ENCODE results near the gene PRICKLE4.

The PRICKLE4 gene

GRCh38 chr6:41748102-41748477 lies 32.5 kb upstream of the PRICKLE4 start:
- Histone ChIP-seq H3K9me3 (ENCODE audit: low read length) (no peaks in the 10 kb centered on the region), H3K9ac (ENCODE audit: low read length) (no peak overlapping the region), H3K4me1 (ENCODE audit: insufficient read depth, low read length) (no peaks in the 10 kb centered on the region), H3K27ac (ENCODE audit: low read depth, low read length) (no peak overlapping the region), H3K27me3 (ENCODE audit: control insufficient read depth in 1 of 2, insufficient read depth in 2 of 2, low read length in 2 of 2) (no peaks in the 10 kb centered on the region), H3K36me3 (ENCODE audit: insufficient read depth, low read length) (no peaks in the 10 kb centered on the region), H3K4me3 (ENCODE audit: low read depth in 1 of 2, low read length in 2 of 2) (no peak overlapping the region)

- Histone ChIP-seq H3K27ac (ENCODE audit: low read depth, low read length) (no peak overlapping the region), H3K36me3 (ENCODE audit: insufficient read depth, low read length) (no peaks in the 10 kb centered on the region), H3K27me3 (ENCODE audit: control insufficient read depth in 1 of 2, insufficient read depth in 2 of 2, low read length in 2 of 2) (no peaks in the 10 kb centered on the region), H3K9me3 (ENCODE audit: low read length) (no peaks in the 10 kb centered on the region), H3K9ac (ENCODE audit: low read length) (no peak overlapping the region), H3K4me3 (ENCODE audit: low read depth in 1 of 2, low read length in 2 of 2) (no peak overlapping the region), H3K4me1 (ENCODE audit: insufficient read depth, low read length) (no peaks in the 10 kb centered on the region)
These were observed 32.0 kb upstream of the PRICKLE4 start for GRCh38 chr6:41748542-41748941.

- no peak overlapping the region for H3K27ac ChIP-seq (ENCODE audit: low read depth, low read length)
- no peaks in the 10 kb centered on the region for H3K36me3 ChIP-seq (ENCODE audit: insufficient read depth, low read length)
- no peak overlapping the region for H3K4me3 ChIP-seq (ENCODE audit: low read depth in 1 of 2, low read length in 2 of 2)
- H3K9me3 ChIP-seq (ENCODE audit: low read length), result no peaks in the 10 kb centered on the region
- no peak overlapping the region for H3K9ac ChIP-seq (ENCODE audit: low read length)
- no peaks in the 10 kb centered on the region for H3K27me3 ChIP-seq (ENCODE audit: control insufficient read depth in 1 of 2, insufficient read depth in 2 of 2, low read length in 2 of 2)
- H3K4me1 ChIP-seq (ENCODE audit: insufficient read depth, low read length), result no peaks in the 10 kb centered on the region
These were observed 30.2 kb upstream of the PRICKLE4 start for GRCh38 chr6:41750374-41750773.

GRCh38 chr6:41755895-41756294 lies 24.7 kb upstream of the PRICKLE4 start:
- no peak overlapping the region for H3K4me3 ChIP-seq (ENCODE audit: low read depth in 1 of 2, low read length in 2 of 2)
- H3K4me1 ChIP-seq (ENCODE audit: insufficient read depth, low read length), result no peaks in the 10 kb centered on the region
- no peaks in the 10 kb centered on the region for H3K36me3 ChIP-seq (ENCODE audit: insufficient read depth, low read length)
- no peaks in the 10 kb centered on the region for H3K9me3 ChIP-seq (ENCODE audit: low read length)
- H3K27me3 ChIP-seq (ENCODE audit: control insufficient read depth in 1 of 2, insufficient read depth in 2 of 2, low read length in 2 of 2), result no peaks in the 10 kb centered on the region
- H3K9ac ChIP-seq (ENCODE audit: low read length), result no peak overlapping the region
- no peak overlapping the region for H3K27ac ChIP-seq (ENCODE audit: low read depth, low read length)

- Histone ChIP-seq H3K27me3 (ENCODE audit: control insufficient read depth in 1 of 2, insufficient read depth in 2 of 2, low read length in 2 of 2) (no peaks in the 10 kb centered on the region), H3K36me3 (ENCODE audit: insufficient read depth, low read length) (no peaks in the 10 kb centered on the region), H3K4me3 (ENCODE audit: low read depth in 1 of 2, low read length in 2 of 2) (no peak overlapping the region), H3K4me1 (ENCODE audit: insufficient read depth, low read length) (no peaks in the 10 kb centered on the region), H3K27ac (ENCODE audit: low read depth, low read length) (no peak overlapping the region), H3K9me3 (ENCODE audit: low read length) (no peaks in the 10 kb centered on the region), H3K9ac (ENCODE audit: low read length) (no peak overlapping the region)
These were observed 24.2 kb upstream of the PRICKLE4 start for GRCh38 chr6:41756354-41756753.

GRCh38 chr6:41757271-41757670 lies 23.3 kb upstream of the PRICKLE4 start:
- no peak overlapping the region for H3K27ac ChIP-seq (ENCODE audit: low read depth, low read length)
- no peaks in the 10 kb centered on the region for H3K9me3 ChIP-seq (ENCODE audit: low read length)
- H3K9ac ChIP-seq (ENCODE audit: low read length), result no peak overlapping the region
- no peak overlapping the region for H3K4me3 ChIP-seq (ENCODE audit: low read depth in 1 of 2, low read length in 2 of 2)
- H3K27me3 ChIP-seq (ENCODE audit: control insufficient read depth in 1 of 2, insufficient read depth in 2 of 2, low read length in 2 of 2), result no peaks in the 10 kb centered on the region
- H3K4me1 ChIP-seq (ENCODE audit: insufficient read depth, low read length), result no peaks in the 10 kb centered on the region
- H3K36me3 ChIP-seq (ENCODE audit: insufficient read depth, low read length), result no peaks in the 10 kb centered on the region

GRCh38 chr6:41757931-41758640 lies 22.5 kb upstream of the PRICKLE4 start:
- H3K4me3 ChIP-seq (ENCODE audit: low read depth in 1 of 2, low read length in 2 of 2), result no peak overlapping the region
- H3K36me3 ChIP-seq (ENCODE audit: insufficient read depth, low read length), result no peaks in the 10 kb centered on the region
- no peak overlapping the region for H3K27ac ChIP-seq (ENCODE audit: low read depth, low read length)
- no peak overlapping the region for H3K9ac ChIP-seq (ENCODE audit: low read length)
- no peaks in the 10 kb centered on the region for H3K4me1 ChIP-seq (ENCODE audit: insufficient read depth, low read length)
- H3K9me3 ChIP-seq (ENCODE audit: low read length), result no peaks in the 10 kb centered on the region
- no peaks in the 10 kb centered on the region for H3K27me3 ChIP-seq (ENCODE audit: control insufficient read depth in 1 of 2, insufficient read depth in 2 of 2, low read length in 2 of 2)

- H3K27me3 ChIP-seq (ENCODE audit: control insufficient read depth in 1 of 2, insufficient read depth in 2 of 2, low read length in 2 of 2), result no peaks in the 10 kb centered on the region
- no peak overlapping the region for H3K9ac ChIP-seq (ENCODE audit: low read length)
- no peaks in the 10 kb centered on the region for H3K4me1 ChIP-seq (ENCODE audit: insufficient read depth, low read length)
- H3K36me3 ChIP-seq (ENCODE audit: insufficient read depth, low read length), result no peaks in the 10 kb centered on the region
- no peak overlapping the region for H3K27ac ChIP-seq (ENCODE audit: low read depth, low read length)
- H3K4me3 ChIP-seq (ENCODE audit: low read depth in 1 of 2, low read length in 2 of 2), result no peak overlapping the region
- H3K9me3 ChIP-seq (ENCODE audit: low read length), result no peaks in the 10 kb centered on the region
These were observed 21.9 kb upstream of the PRICKLE4 start for GRCh38 chr6:41758641-41759035.

GRCh38 chr6:41759106-41759904 lies 21.3 kb upstream of the PRICKLE4 start:
- Histone ChIP-seq H3K4me3 (ENCODE audit: low read depth in 1 of 2, low read length in 2 of 2) (no peak overlapping the region), H3K27me3 (ENCODE audit: control insufficient read depth in 1 of 2, insufficient read depth in 2 of 2, low read length in 2 of 2) (no peaks in the 10 kb centered on the region), H3K36me3 (ENCODE audit: insufficient read depth, low read length) (no peaks in the 10 kb centered on the region), H3K4me1 (ENCODE audit: insufficient read depth, low read length) (no peaks in the 10 kb centered on the region), H3K9ac (ENCODE audit: low read length) (no peak overlapping the region), H3K9me3 (ENCODE audit: low read length) (no peaks in the 10 kb centered on the region), H3K27ac (ENCODE audit: low read depth, low read length) (no peak overlapping the region)

GRCh38 chr6:41759905-41760579 lies 20.5 kb upstream of the PRICKLE4 start:
- Histone ChIP-seq H3K9ac (ENCODE audit: low read length) (no peak overlapping the region), H3K27me3 (ENCODE audit: control insufficient read depth in 1 of 2, insufficient read depth in 2 of 2, low read length in 2 of 2) (no peaks in the 10 kb centered on the region), H3K27ac (ENCODE audit: low read depth, low read length) (no peak overlapping the region), H3K36me3 (ENCODE audit: insufficient read depth, low read length) (no peaks in the 10 kb centered on the region), H3K4me3 (ENCODE audit: low read depth in 1 of 2, low read length in 2 of 2) (no peak overlapping the region), H3K4me1 (ENCODE audit: insufficient read depth, low read length) (no peaks in the 10 kb centered on the region), H3K9me3 (ENCODE audit: low read length) (no peaks in the 10 kb centered on the region)

GRCh38 chr6:41763470-41763869 lies 17.1 kb upstream of the PRICKLE4 start:
- H3K27ac ChIP-seq (ENCODE audit: low read depth, low read length), result no peak overlapping the region
- H3K4me3 ChIP-seq (ENCODE audit: low read depth in 1 of 2, low read length in 2 of 2), result no peak overlapping the region
- H3K9me3 ChIP-seq (ENCODE audit: low read length), result no peaks in the 10 kb centered on the region
- no peaks in the 10 kb centered on the region for H3K36me3 ChIP-seq (ENCODE audit: insufficient read depth, low read length)
- H3K9ac ChIP-seq (ENCODE audit: low read length), result no peak overlapping the region
- H3K4me1 ChIP-seq (ENCODE audit: insufficient read depth, low read length), result peaks cover 11% of the 10 kb centered on the region
- H3K27me3 ChIP-seq (ENCODE audit: control insufficient read depth in 1 of 2, insufficient read depth in 2 of 2, low read length in 2 of 2), result no peaks in the 10 kb centered on the region

Data from muscle layer of colon (tissue), 2 donors.